CD4-positive, alpha-beta T cell treated with Interleukin-17A for 1 hour (primary cell): ENCODE results near the gene CATSPERD.

Source experiments
- DNase-seq: peaks from one replicate; pipeline ENCODE4 v3.0.0-alpha.2; 2020

CATSPERD gene

GRCh38 chr19:5809053-5809452 is 88.6 kb downstream of the CATSPERD start:
- DNase-seq = no peak

- no peak for DNase-seq
These were observed 89.0 kb downstream of the CATSPERD start for GRCh38 chr19:5809469-5809868.

GRCh38 chr19:5811117-5811516 is 90.7 kb downstream of the CATSPERD start:
- DNase-seq = no peak

- DNase-seq = no peak
These were observed 93.8 kb downstream of the CATSPERD start for GRCh38 chr19:5814123-5814851.

GRCh38 chr19:5814852-5815246 is 94.4 kb downstream of the CATSPERD start:
- no peak for DNase-seq

GRCh38 chr19:5817218-5817617 is 96.8 kb downstream of the CATSPERD start:
- DNase-seq = no peak

GRCh38 chr19:5818594-5818993 is 98.2 kb downstream of the CATSPERD start:
- DNase-seq = no peak

GRCh38 chr19:5820785-5821184 is 100.3 kb downstream of the CATSPERD start:
- no peak for DNase-seq

- no peak for DNase-seq
These were observed 101.2 kb downstream of the CATSPERD start for GRCh38 chr19:5821521-5822180.

GRCh38 chr19:5822181-5822844 is 101.9 kb downstream of the CATSPERD start:
- DNase-seq = no peak

- DNase-seq = no peak
These were observed 103.3 kb downstream of the CATSPERD start for GRCh38 chr19:5823579-5824281.

GRCh38 chr19:5824751-5825150 is 104.3 kb downstream of the CATSPERD start:
- DNase-seq = no peak

GRCh38 chr19:5825178-5825577 is 104.7 kb downstream of the CATSPERD start:
- DNase-seq = no peak

- peak; percentile 27 for DNase-seq
These were observed 106.3 kb downstream of the CATSPERD start for GRCh38 chr19:5826531-5827341.

- no peak for DNase-seq
These were observed 107.0 kb downstream of the CATSPERD start for GRCh38 chr19:5827342-5827890.

- DNase-seq = peak; percentile 94
These were observed 107.6 kb downstream of the CATSPERD start for GRCh38 chr19:5827891-5828660.
